IMR-90 (cell line): Measurements from ENCODE around the gene DUSP10.

ENCODE experiments used
- BHLHE40 ChIP-seq: fragments of 150-350 bp; IDR thresholded peaks from 2 replicates; pipeline ENCODE4 v1.6.1; 2016; ENCODE audit warnings: mild to moderate bottlenecking, low read depth, low read length
- CTCF ChIP-seq: conservative IDR thresholded peaks from 2 replicates; pipeline ENCODE4 v1.5.1; 2012; ENCODE audit warnings: mild to moderate bottlenecking, low read depth, low read length, improper control_type of control experiment
- RFX5 ChIP-seq: IDR thresholded peaks from 2 replicates; pipeline ENCODE4 v1.8.0; 2012; ENCODE audit warnings: low read depth, mild to moderate bottlenecking, low read length, moderate library complexity
- USF2 ChIP-seq: fragments of 150-350 bp; IDR thresholded peaks from 2 replicates; pipeline ENCODE4 v1.6.1; 2017; ENCODE audit warnings: mild to moderate bottlenecking, antibody characterized with exemption, low read length, low read depth

GRCh38 chr1:221756830-221757551, 15.1 kb upstream of the DUSP10 start:
- TF ChIP-seq BHLHE40: no peak
- no peak for TF ChIP-seq CTCF
- TF ChIP-seq RFX5: no peak
- TF ChIP-seq USF2: no peak
